Neutrophil (primary cell): ENCODE results near the gene KRT72.

ENCODE experiments used
- H3K27ac ChIP-seq: fragments of 200-600 bp; sonication (generic); 2 replicates; pipeline ENCODE4 v1.5.1; 2016; ENCODE audit warnings: mild to moderate bottlenecking, moderate library complexity
- H3K27me3 ChIP-seq: fragments of 200-600 bp; sonication (generic); 2 replicates; pipeline ENCODE4 v1.6.0; 2016; ENCODE audit warnings: mild to moderate bottlenecking
- H3K36me3 ChIP-seq: fragments of 200-600 bp; sonication (generic); 2 replicates; pipeline ENCODE4 v1.5.1; 2017
- H3K4me1 ChIP-seq, 2 experiments: fragments of 200-600 bp in 1 of 2; sonication (generic) in 1 of 2; 1 replicate in 1 of 2; 2 replicates in 1 of 2; pipeline versions ENCODE4 v1.5.1 to v1.6.1; 2013 to 2016; ENCODE audit warnings: low read depth in 1 of 2, low read length in 1 of 2, mild to moderate bottlenecking in 1 of 2, moderate library complexity in 1 of 2; ENCODE audit not compliant: control insufficient read depth in 1 of 2, insufficient read depth in 1 of 2
- H3K4me3 ChIP-seq, 2 experiments: fragments of 200-600 bp in 1 of 2; sonication (generic) in 1 of 2; 1 replicate in 1 of 2; 2 replicates in 1 of 2; pipeline ENCODE4 v1.5.1; 2013 to 2016; ENCODE audit warnings: low read depth in 1 of 2, low read length in 1 of 2, mild to moderate bottlenecking in 1 of 2, moderate library complexity in 1 of 2
- H3K9me3 ChIP-seq: fragments of 200-600 bp; sonication (generic); 2 replicates; pipeline ENCODE4 v1.5.1; 2016
- TF ChIP-seq, protein P1 (sequence below): fragments of 200-600 bp; sonication (generic); IDR thresholded peaks from 2 replicates; pipeline ENCODE4 v1.5.1; 2016; ENCODE audit warnings: antibody characterized with exemption

Gene KRT72

GRCh38 chr12:52587563-52587962 lies 13.7 kb downstream of the KRT72 start:
- Histone ChIP-seq H3K36me3 (no peaks in the 10 kb centered on the region), H3K9me3 (no peaks in the 10 kb centered on the region), H3K4me1 (no peaks in the 10 kb centered on the region), H3K27ac (no peak overlapping the region), H3K4me3 (no peak overlapping the region), H3K27me3 (no peaks in the 10 kb centered on the region)
- TF ChIP-seq, protein P1, sequence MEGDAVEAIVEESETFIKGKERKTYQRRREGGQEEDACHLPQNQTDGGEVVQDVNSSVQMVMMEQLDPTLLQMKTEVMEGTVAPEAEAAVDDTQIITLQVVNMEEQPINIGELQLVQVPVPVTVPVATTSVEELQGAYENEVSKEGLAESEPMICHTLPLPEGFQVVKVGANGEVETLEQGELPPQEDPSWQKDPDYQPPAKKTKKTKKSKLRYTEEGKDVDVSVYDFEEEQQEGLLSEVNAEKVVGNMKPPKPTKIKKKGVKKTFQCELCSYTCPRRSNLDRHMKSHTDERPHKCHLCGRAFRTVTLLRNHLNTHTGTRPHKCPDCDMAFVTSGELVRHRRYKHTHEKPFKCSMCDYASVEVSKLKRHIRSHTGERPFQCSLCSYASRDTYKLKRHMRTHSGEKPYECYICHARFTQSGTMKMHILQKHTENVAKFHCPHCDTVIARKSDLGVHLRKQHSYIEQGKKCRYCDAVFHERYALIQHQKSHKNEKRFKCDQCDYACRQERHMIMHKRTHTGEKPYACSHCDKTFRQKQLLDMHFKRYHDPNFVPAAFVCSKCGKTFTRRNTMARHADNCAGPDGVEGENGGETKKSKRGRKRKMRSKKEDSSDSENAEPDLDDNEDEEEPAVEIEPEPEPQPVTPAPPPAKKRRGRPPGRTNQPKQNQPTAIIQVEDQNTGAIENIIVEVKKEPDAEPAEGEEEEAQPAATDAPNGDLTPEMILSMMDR: no peak

DNA sequence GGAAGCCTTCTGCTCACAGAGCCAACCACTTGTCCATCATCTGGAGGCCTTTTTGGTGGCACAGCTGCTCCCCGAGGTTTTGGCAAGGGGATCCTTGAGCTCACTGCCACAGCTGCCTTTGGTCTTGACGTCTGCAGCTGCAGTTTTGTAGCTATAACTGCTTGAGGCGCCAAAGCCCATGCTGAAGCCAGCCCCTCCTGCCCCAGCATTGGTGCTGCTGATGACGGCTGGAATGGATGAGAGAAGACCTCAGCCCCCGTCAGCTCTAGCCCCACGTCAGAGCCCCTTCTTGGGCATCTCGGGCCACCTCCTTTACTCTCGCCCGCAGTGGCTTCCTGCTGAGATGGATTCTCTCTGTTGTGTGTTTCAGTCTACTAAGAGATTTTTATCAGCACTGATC lies 15.3 kb downstream of the KRT72 start:
- Histone ChIP-seq H3K27me3 (no peaks in the 10 kb centered on the region), H3K4me3 (no peak overlapping the region), H3K36me3 (no peaks in the 10 kb centered on the region), H3K27ac (no peak overlapping the region), H3K9me3 (no peaks in the 10 kb centered on the region), H3K4me1 (no peaks in the 10 kb centered on the region)
- TF ChIP-seq, protein P1: no peak

DNA sequence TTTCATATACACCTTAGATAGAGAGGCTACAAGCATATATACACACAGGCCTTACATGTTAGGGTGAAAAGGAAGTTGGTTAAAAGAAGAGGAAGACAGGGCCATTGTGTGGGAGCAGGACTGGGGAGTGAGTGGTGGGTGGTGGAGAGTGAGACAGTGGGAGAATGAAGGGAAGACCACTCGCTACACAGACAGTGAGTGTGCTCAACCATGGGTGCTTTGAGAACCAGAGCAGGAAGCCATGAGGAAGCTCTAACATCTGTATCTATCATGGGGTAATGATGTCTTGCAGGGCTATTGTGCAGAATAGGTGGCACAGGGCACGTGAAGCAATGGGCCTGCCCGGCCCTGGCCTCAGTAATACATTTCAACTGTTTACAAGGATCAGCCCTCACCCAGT lies 16.2 kb downstream of the KRT72 start:
- Histone ChIP-seq H3K4me1 (no peaks in the 10 kb centered on the region), H3K27me3 (no peaks in the 10 kb centered on the region), H3K4me3 (no peak overlapping the region), H3K27ac (no peak overlapping the region), H3K9me3 (no peaks in the 10 kb centered on the region), H3K36me3 (no peaks in the 10 kb centered on the region)
- TF ChIP-seq, protein P1: no peak

DNA sequence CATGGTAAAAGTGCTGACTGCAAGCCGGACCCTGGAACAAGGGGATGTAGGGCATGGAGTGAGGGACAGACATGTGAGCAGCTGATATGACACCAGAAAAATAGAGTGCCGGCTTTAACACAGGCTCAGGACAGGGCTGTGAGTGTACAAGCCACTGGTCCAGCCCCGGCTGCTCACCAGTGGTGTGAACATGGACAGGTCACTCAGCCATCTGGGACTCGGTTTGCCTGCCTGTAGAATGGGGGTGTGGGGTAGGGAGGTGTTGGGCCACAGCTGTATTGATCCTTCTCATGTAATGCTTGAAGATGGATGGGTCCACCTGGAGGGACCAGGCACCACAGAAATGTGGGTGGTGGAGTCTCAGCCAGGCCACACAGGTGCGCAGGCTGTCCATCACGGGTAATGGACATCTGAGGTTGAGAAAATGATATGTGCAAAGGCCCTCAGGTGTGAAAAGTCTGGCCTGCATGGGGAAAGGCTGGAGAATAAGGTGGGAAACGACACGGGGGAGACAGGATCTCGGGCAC lies 17.0 kb downstream of the KRT72 start:
- Histone ChIP-seq H3K36me3 (no peaks in the 10 kb centered on the region), H3K4me1 (no peaks in the 10 kb centered on the region), H3K4me3 (no peak overlapping the region), H3K27me3 (no peaks in the 10 kb centered on the region), H3K9me3 (no peaks in the 10 kb centered on the region), H3K27ac (no peak overlapping the region)
- TF ChIP-seq, protein P1: no peak

GRCh38 chr12:52582971-52583456 lies 18.2 kb downstream of the KRT72 start:
- Histone ChIP-seq H3K27ac (no peak overlapping the region), H3K4me1 (no peaks in the 10 kb centered on the region)

More at GRCh38 chr12:52582971-52583456, 18.2 kb downstream of the KRT72 start:
- Histone ChIP-seq H3K27me3 (no peaks in the 10 kb centered on the region), H3K9me3 (no peaks in the 10 kb centered on the region), H3K36me3 (no peaks in the 10 kb centered on the region), H3K4me3 (no peak overlapping the region)
- TF ChIP-seq, protein P1: no peak
